Loucy (cell line): ENCODE data around the gene RPL28.

Experiments
- H2AFZ ChIP-seq: fragments of 200-600 bp; sonication (generic); 2 replicates; pipeline ENCODE4 v1.6.0; 2016; ENCODE audit warnings: antibody characterized with exemption, mild to moderate bottlenecking, low read length, moderate library complexity
- H3F3A ChIP-seq: fragments of 200-600 bp; 2 replicates; pipeline ENCODE4 v1.6.0; 2016; ENCODE audit warnings: antibody characterized with exemption, low read depth, mild to moderate bottlenecking
- H3K27me3 ChIP-seq: fragments of 200-600 bp; sonication (generic); 2 replicates; pipeline ENCODE4 v1.6.1; 2014; ENCODE audit warnings: low read length, mild to moderate bottlenecking; ENCODE audit not compliant: insufficient read depth, poor library complexity, severe bottlenecking
- H3K36me3 ChIP-seq: fragments of 200-600 bp; sonication (generic); 2 replicates; pipeline ENCODE4 v1.6.1; 2016; ENCODE audit warnings: low read length; ENCODE audit not compliant: insufficient read depth
- H3K4me1 ChIP-seq: fragments of 200-600 bp; sonication (generic); 2 replicates; pipeline ENCODE4 v1.5.1; 2014; ENCODE audit warnings: low read length, mild to moderate bottlenecking; ENCODE audit not compliant: insufficient read depth, poor library complexity, severe bottlenecking
- H3K4me2 ChIP-seq: fragments of 200-600 bp; sonication (generic); 2 replicates; pipeline ENCODE4 v1.6.0; 2014; ENCODE audit warnings: antibody characterized with exemption, low read length, low read depth, mild to moderate bottlenecking; ENCODE audit not compliant: poor library complexity, severe bottlenecking
- H3K4me3 ChIP-seq: fragments of 200-600 bp; sonication (generic); 2 replicates; pipeline ENCODE4 v1.5.1; 2014; ENCODE audit warnings: low read length, mild to moderate bottlenecking, mixed read lengths; ENCODE audit not compliant: poor library complexity, severe bottlenecking
- H3K79me2 ChIP-seq: fragments of 200-600 bp; sonication (generic); 2 replicates; pipeline ENCODE4 v1.6.1; 2014; ENCODE audit warnings: low read length; ENCODE audit not compliant: insufficient read depth
- H3K9ac ChIP-seq: fragments of 200-600 bp; sonication (generic); 2 replicates; pipeline ENCODE4 v1.6.0; 2014; ENCODE audit warnings: mild to moderate bottlenecking, low read depth, low read length, moderate library complexity; ENCODE audit not compliant: poor library complexity, severe bottlenecking
- H3K9me2 ChIP-seq: fragments of 200-600 bp; sonication (generic); replicated peaks from 2 replicates; pipeline ENCODE4 v1.6.1; 2016; ENCODE audit warnings: low read depth, low read length, mixed read lengths
- H3K9me3 ChIP-seq: fragments of 200-600 bp; sonication (generic); 2 replicates; pipeline ENCODE4 v1.6.1; 2014; ENCODE audit warnings: mild to moderate bottlenecking, antibody characterized with exemption, low read length, low read depth; ENCODE audit not compliant: insufficient read depth
- H4K20me1 ChIP-seq: fragments of 200-600 bp; sonication (generic); 2 replicates; pipeline ENCODE4 v1.6.0; 2014; ENCODE audit warnings: antibody characterized with exemption, low read length, mild to moderate bottlenecking; ENCODE audit not compliant: insufficient read depth, poor library complexity, severe bottlenecking
- EZH2phosphoT487 ChIP-seq: fragments of 200-600 bp; IDR thresholded peaks from 2 replicates; pipeline ENCODE4 v1.6.1; 2018; ENCODE audit warnings: antibody characterized with exemption, mild to moderate bottlenecking, moderate library complexity, borderline replicate concordance
- TF ChIP-seq, protein P1 (sequence below): fragments of 200-600 bp; sonication (generic); conservative IDR thresholded peaks from 2 replicates; pipeline ENCODE4 v1.5.1; 2014; ENCODE audit warnings: mild to moderate bottlenecking, antibody characterized with exemption, low read length

RPL28 gene

GRCh38 chr19:55437410-55437809 is 51.7 kb downstream of the RPL28 start:
- Histone ChIP-seq H3K79me2 (no peaks in the 10 kb centered on the region), H3K9me2 (no peaks in the 10 kb centered on the region), H3K36me3 (no peaks in the 10 kb centered on the region), H3K9me3 (no peaks in the 10 kb centered on the region), H3K9ac (no peak overlapping the region), H3F3A (no peaks in the 10 kb centered on the region), H3K4me2 (no peak overlapping the region), H3K4me1 (no peaks in the 10 kb centered on the region), H2AFZ (no peak overlapping the region), H3K27me3 (no peaks in the 10 kb centered on the region), H4K20me1 (no peaks in the 10 kb centered on the region), H3K4me3 (no peak overlapping the region)
- TF ChIP-seq, protein P1, sequence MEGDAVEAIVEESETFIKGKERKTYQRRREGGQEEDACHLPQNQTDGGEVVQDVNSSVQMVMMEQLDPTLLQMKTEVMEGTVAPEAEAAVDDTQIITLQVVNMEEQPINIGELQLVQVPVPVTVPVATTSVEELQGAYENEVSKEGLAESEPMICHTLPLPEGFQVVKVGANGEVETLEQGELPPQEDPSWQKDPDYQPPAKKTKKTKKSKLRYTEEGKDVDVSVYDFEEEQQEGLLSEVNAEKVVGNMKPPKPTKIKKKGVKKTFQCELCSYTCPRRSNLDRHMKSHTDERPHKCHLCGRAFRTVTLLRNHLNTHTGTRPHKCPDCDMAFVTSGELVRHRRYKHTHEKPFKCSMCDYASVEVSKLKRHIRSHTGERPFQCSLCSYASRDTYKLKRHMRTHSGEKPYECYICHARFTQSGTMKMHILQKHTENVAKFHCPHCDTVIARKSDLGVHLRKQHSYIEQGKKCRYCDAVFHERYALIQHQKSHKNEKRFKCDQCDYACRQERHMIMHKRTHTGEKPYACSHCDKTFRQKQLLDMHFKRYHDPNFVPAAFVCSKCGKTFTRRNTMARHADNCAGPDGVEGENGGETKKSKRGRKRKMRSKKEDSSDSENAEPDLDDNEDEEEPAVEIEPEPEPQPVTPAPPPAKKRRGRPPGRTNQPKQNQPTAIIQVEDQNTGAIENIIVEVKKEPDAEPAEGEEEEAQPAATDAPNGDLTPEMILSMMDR = no peak
- TF ChIP-seq EZH2phosphoT487 = no peak

DNA sequence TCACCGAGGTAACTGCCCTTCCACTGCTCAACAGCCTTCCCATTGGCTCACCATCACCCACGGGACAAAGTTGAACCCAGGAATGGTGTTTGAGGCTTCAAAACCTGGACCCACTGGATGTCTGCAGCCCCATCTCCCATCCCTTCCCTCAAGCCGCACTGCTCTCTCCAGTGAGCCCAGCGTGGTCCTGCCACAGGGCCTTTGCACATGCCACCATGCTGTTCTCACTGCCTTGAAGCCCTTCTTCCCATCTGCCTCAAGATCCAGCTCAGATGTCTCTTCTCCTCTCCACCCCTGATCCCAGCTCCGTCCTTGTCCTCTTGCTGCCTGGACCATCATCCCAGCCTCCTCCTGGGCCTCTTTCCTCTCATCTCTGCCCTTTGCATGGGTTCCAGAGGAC is 53.3 kb downstream of the RPL28 start:
- no peak overlapping the region for H2AFZ ChIP-seq
- H3K4me3 ChIP-seq = no peak overlapping the region
- H4K20me1 ChIP-seq = no peaks in the 10 kb centered on the region
- no peaks in the 10 kb centered on the region for H3K4me1 ChIP-seq
- H3K9me3 ChIP-seq = no peaks in the 10 kb centered on the region
- H3K79me2 ChIP-seq = no peaks in the 10 kb centered on the region
- H3F3A ChIP-seq = no peaks in the 10 kb centered on the region
- no peak overlapping the region for H3K9ac ChIP-seq
- no peak for TF ChIP-seq EZH2phosphoT487
- TF ChIP-seq, protein P1 = no peak
- no peaks in the 10 kb centered on the region for H3K27me3 ChIP-seq
- H3K9me2 ChIP-seq = no peaks in the 10 kb centered on the region
- no peaks in the 10 kb centered on the region for H3K36me3 ChIP-seq
- no peak overlapping the region for H3K4me2 ChIP-seq

DNA sequence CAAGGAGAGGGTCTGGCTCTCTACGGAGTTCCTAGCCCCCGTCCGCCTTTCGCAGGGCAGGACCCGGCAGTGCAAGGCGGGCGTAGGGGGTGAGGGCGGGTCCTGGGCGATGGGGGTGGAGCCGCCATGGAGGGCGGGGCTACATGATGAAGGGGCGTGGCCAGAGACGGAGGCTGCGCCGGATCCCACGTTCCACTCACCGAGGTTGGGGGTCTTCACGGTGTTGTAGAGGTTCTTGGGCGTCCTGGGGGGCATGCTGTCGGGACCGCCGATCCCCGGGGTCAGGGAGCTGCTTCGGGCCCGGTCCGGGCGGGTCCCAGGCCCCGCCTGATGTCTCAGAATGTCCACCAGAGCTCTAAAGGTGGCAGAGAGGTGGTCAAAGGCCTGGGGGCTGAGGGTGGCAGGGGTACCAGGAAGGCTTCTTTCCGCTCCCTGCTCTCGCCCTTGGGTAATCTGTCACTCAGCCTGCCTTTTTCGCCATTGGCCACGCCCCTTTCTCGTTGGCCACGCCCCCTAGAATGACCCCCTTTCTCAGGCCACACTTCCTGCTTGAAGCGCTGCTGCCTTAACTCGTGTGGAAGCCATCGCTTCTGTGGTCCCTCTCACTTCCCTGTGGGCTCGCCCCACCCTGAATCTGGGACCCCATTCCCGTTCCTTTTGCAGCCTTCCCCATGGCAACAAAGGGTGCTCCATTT is 54.8 kb downstream of the RPL28 start:
- Histone ChIP-seq H3K9me3 (no peaks in the 10 kb centered on the region), H4K20me1 (no peaks in the 10 kb centered on the region), H2AFZ (no peak overlapping the region), H3K36me3 (no peaks in the 10 kb centered on the region), H3K4me1 (no peaks in the 10 kb centered on the region), H3F3A (no peaks in the 10 kb centered on the region), H3K4me2 (no peak overlapping the region), H3K9me2 (no peaks in the 10 kb centered on the region), H3K4me3 (no peak overlapping the region), H3K79me2 (no peaks in the 10 kb centered on the region), H3K9ac (no peak overlapping the region), H3K27me3 (no peaks in the 10 kb centered on the region)
- TF ChIP-seq EZH2phosphoT487 = no peak
- TF ChIP-seq, protein P1 = no peak
